Breast epithelium (tissue), 4 donors: ENCODE measurements around the gene CCDC107. TPM values are rescaled to one million over a fixed set of nuclear protein-coding genes. Genes with fewer than 3 reads are reported as not detected.

ENCODE experiments used
- DNase-seq, 2 donors: peaks; one replicate each; pipeline ENCODE4 v3.0.0-alpha.2; 2019; ENCODE audit warnings: low spot score in 2 of 2
- H3K27ac ChIP-seq, 2 donors: fragments of 200-600 bp; sonication (generic) in 1 of 2; one replicate each; pipeline ENCODE4 v1.5.1; 2016 to 2019; ENCODE audit warnings: mild to moderate bottlenecking in 1 of 2
- H3K27me3 ChIP-seq, 2 donors: fragments of 200-600 bp; sonication (generic) in 1 of 2; one replicate each; pipeline versions ENCODE4 v1.5.1 to v1.6.0; 2017 to 2019; ENCODE audit warnings: control low read depth in 1 of 2, mild to moderate bottlenecking in 1 of 2
- H3K36me3 ChIP-seq: fragments of 200-600 bp; one replicate; pipeline ENCODE4 v1.5.1; 2019
- H3K4me1 ChIP-seq, 2 donors: fragments of 200-600 bp; sonication (generic); one replicate each; pipeline ENCODE4 v1.5.1; 2016 to 2019; ENCODE audit warnings: control low read depth in 1 of 2
- H3K4me3 ChIP-seq, 3 donors: fragments of 200-600 bp; sonication (generic); 1 replicate in 2 of 3; 2 replicates in 1 of 3; pipeline ENCODE4 v1.5.1; 2016 to 2019; ENCODE audit warnings: mild to moderate bottlenecking in 3 of 3, moderate library complexity in 2 of 3
- H3K9me3 ChIP-seq, 2 donors: fragments of 200-600 bp; sonication (generic) in 1 of 2; one replicate each; pipeline ENCODE4 v1.5.1; 2016 to 2019; ENCODE audit warnings: control low read depth in 1 of 2
- POLR2A ChIP-seq: fragments of 450-650 bp; IDR thresholded peaks from one replicate; pipeline ENCODE4 v1.6.1; 2016; ENCODE audit warnings: antibody characterized with exemption, mild to moderate bottlenecking, moderate library complexity
- POLR2AphosphoS5 ChIP-seq, 3 donors: sonication (generic); formaldehyde crosslinking; IDR thresholded peaks; one replicate each; pipeline ENCODE4 v1.6.1; 2017; ENCODE audit warnings: antibody characterized with exemption in 3 of 3
- intact Hi-C: fragments of 100-400 bp; cut with DNase I; formaldehyde crosslinking; loops from one replicate; pipeline ENCODE4 v1.15.1; 2023; ENCODE audit warnings: low total_unique reads
- total RNA-seq, 3 donors: library from RNA; depleted of rRNA; stranded (reverse); fragments of >200 nt; gene quantifications; one replicate each; pipeline ENCODE4 v1.1.0, GENCODE V29; 2016
- TF ChIP-seq, protein P1 (sequence below), 3 donors: fragments of 450-650 bp; IDR thresholded peaks; one replicate each; pipeline ENCODE4 v1.5.1; 2016 to 2017; ENCODE audit warnings: antibody characterized with exemption in 3 of 3, mild to moderate bottlenecking in 3 of 3, moderate library complexity in 3 of 3

The CCDC107 gene
- total RNA-seq, 3 donors from 2014 or later = 18.3 to 102 (median 35.4) TPM

DNA sequence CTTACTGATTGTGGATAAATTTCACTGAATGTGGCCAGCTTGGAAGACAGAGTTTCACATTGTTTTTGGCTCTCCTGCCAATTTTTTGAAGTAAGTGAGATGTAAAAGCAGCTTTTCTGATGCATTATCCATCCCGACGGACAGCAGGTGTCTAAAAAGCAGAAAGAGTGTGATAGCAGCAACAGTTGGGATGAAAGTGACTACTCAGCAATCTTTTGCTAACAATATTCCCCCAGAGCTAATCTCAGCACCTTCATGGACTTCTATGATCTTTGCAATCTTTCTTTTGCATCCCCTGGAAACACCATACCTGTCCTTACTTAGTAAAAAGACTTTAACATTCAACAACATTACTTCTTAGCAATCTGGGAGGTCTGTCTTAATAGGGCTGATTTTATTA lies 45.2 kb upstream of the CCDC107 start:
- Histone ChIP-seq H3K9me3 (no peaks in the 10 kb centered on the region), H3K27ac (no peak overlapping the region), H3K27me3 (no peaks in the 10 kb centered on the region), H3K4me3 (no peak overlapping the region), H3K4me1 (no peaks in the 10 kb centered on the region), H3K36me3 (peaks cover 9% of the 10 kb centered on the region)
- TF ChIP-seq POLR2AphosphoS5 (IDR thresholded peaks at IDR 0.05) (no peak), POLR2A (no peak)
- TF ChIP-seq, protein P1, sequence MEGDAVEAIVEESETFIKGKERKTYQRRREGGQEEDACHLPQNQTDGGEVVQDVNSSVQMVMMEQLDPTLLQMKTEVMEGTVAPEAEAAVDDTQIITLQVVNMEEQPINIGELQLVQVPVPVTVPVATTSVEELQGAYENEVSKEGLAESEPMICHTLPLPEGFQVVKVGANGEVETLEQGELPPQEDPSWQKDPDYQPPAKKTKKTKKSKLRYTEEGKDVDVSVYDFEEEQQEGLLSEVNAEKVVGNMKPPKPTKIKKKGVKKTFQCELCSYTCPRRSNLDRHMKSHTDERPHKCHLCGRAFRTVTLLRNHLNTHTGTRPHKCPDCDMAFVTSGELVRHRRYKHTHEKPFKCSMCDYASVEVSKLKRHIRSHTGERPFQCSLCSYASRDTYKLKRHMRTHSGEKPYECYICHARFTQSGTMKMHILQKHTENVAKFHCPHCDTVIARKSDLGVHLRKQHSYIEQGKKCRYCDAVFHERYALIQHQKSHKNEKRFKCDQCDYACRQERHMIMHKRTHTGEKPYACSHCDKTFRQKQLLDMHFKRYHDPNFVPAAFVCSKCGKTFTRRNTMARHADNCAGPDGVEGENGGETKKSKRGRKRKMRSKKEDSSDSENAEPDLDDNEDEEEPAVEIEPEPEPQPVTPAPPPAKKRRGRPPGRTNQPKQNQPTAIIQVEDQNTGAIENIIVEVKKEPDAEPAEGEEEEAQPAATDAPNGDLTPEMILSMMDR (IDR thresholded peaks at IDR 0.05) = no peak
- intact Hi-C loops = no loop called here
- DNase-seq = no peak

DNA sequence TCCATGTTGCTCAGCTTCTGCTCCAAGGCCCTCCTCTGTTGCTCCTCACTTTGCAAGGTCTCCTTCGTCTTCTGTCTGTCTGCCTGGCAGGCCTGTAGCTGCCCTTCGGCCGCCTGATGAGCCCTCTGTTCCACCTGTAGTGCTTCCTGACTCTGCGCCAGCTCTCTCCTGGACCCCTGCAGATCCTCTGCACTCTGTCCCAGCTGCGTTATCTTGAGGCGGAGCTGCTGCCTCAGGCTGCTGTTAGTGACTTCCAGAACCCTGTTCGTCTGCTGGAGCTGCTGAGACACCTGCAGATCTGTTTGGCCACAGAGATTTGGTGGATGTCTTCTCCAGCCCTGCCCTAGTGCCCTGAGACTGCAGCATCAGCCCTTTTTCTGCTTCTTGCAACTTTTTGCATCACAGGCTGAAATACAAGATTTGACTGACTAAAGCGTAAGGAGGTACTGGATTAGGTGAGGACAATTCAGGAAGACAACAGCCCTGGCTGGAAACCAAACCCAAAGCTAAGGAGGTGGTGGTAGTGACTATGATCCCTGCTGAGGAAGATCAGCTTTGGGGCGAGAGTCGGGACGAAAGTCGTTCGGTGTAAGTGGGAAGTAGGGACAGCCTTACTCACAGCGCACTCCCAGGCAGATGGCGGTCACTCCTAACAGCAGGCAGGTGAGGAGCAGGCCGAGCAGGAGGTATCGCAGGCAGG lies 42.0 kb upstream of the CCDC107 start:
- intact Hi-C loops = no loop called here
- TF ChIP-seq POLR2AphosphoS5 (IDR thresholded peaks at IDR 0.05) (no peak), POLR2A (no peak)
- TF ChIP-seq, protein P1 (IDR thresholded peaks at IDR 0.05) = no peak
- Histone ChIP-seq H3K9me3 (no peaks in the 10 kb centered on the region), H3K4me3 (no peak overlapping the region), H3K36me3 (no peaks in the 10 kb centered on the region), H3K27me3 (no peaks in the 10 kb centered on the region), H3K4me1 (no peaks in the 10 kb centered on the region), H3K27ac (no peak overlapping the region)
- no peak for DNase-seq

DNA sequence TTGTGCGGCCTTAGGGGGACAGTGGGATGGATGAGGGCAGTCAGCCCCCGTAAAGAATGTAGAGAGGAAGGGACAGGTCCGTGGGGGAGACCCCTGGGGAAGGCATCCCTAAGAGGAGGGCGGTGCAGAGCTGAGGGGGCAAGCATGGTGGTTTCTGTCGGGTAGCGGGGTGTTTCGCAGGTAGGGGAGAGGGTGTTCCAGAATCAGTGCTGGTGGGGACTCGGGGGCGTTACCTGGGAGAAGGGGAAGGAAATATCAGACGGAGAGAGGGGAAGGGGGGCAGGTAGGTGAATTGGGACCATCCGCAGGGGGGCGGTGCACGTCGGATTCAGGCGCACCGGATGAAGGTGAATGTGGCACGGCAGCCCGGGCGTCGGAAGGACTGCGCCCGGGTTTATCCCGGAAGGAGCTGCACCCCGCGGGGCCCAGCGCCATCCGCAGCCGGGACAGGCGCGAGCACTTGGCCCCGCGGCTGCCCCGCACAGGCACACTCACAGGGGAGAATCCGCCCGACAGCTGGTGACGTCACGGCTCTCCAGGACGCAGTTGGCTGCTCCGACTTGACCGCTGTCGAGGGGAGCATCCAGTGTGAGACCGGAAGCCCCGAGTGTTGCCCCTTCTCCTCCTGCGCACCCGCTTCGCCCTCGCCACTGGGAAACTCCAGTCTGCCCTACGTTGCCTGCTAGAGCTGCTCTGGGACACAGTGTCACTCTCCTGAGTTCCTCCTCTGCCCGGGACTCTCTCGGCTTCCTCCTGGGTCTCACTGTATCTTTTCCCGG lies 41.2 kb upstream of the CCDC107 start:
- Histone ChIP-seq H3K36me3 (no peaks in the 10 kb centered on the region), H3K27me3 (no peaks in the 10 kb centered on the region), H3K27ac (no peak overlapping the region), H3K9me3 (no peaks in the 10 kb centered on the region), H3K4me3 (peak overlapping the region; percentile 40 to 74 (median 50)), H3K4me1 (no peaks in the 10 kb centered on the region)
- intact Hi-C loops = no loop called here
- no peak for TF ChIP-seq POLR2AphosphoS5 (IDR thresholded peaks at IDR 0.05)
- TF ChIP-seq, protein P1 (IDR thresholded peaks at IDR 0.05) = no peak
- no peak for TF ChIP-seq POLR2A
- DNase-seq = peak in 1 of 2 donors; percentile 33

DNA sequence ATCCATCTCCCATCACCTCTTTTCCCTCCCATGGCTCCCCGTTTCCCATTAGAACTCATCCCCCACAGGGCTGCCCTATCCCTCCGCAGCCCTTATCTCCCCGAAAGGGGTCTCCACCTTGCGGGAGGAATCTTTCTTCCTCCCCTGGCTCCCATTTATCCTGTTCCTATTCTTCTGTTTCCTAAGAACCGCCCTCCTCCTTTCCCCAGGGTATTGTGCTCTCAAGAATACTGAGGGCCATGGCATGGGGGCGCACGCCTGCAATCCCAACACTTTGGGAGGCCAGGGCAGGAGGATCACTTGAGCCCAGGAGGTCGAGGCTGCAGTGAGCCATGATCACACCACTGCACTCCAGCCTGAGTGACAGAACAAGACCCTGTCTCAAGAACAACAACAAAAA lies 40.5 kb upstream of the CCDC107 start:
- Histone ChIP-seq H3K9me3 (no peaks in the 10 kb centered on the region), H3K4me1 (no peaks in the 10 kb centered on the region), H3K36me3 (no peaks in the 10 kb centered on the region), H3K27me3 (no peaks in the 10 kb centered on the region), H3K27ac (no peak overlapping the region), H3K4me3 (peak overlapping the region; percentile 40 to 74 (median 50))
- no peak for DNase-seq
- intact Hi-C loops = no loop called here
- TF ChIP-seq POLR2A (no peak), POLR2AphosphoS5 (IDR thresholded peaks at IDR 0.05) (no peak)
- TF ChIP-seq, protein P1 (IDR thresholded peaks at IDR 0.05) = no peak

DNA sequence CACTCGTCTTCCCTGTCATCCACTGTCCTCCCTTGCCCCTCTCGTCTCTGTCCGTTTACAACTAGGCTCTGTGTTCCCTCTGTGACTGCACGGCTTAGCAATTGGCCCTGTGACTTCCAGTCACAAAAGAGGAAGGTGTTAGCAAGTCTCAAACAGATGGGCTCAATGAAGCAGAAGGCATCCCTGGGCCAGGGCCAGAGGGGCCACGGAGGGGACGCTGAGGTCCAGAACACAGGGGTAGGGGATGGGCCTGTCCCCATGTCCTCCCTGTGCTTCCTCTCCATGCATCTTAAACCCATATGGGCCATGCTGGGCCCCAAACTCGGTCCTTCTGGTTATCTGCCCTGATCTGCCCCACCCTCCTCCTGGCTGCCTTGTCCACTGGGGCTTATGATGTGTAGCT lies 39.8 kb upstream of the CCDC107 start, which contains the start of gene CD72:
TSS of gene CD72 (minus strand) at position 89 of the 403 bp plus-strand sequence. CDS start 110 bp downstream, outside the sequence.
- TF ChIP-seq POLR2A = no peak
- TF ChIP-seq, protein P1 (IDR thresholded peaks at IDR 0.05) = no peak
- TF ChIP-seq POLR2AphosphoS5 (IDR thresholded peaks at IDR 0.05) = no peak
- H3K27ac ChIP-seq = peak within 1 kb of the TSS in 1 of 2 donors; percentile 19
- H3K27me3 ChIP-seq = no peaks in the 10 kb centered on the region
- no peaks in the 10 kb centered on the region for H3K9me3 ChIP-seq
- DNase-seq = no peak
- no peaks in the 10 kb centered on the region for H3K36me3 ChIP-seq
- peak within 1 kb of the TSS; percentile 40 to 74 (median 50) for H3K4me3 ChIP-seq
- no peaks in the 10 kb centered on the region for H3K4me1 ChIP-seq
- intact Hi-C loops = no loop called here
